Measurements from ENCODE around the gene PLA1A.
"Not testable (repeated sequence)": the region's sequence is repeated elsewhere in the genome, so short reads cannot be mapped to it uniquely, and the experiment has no call there.

DNA sequence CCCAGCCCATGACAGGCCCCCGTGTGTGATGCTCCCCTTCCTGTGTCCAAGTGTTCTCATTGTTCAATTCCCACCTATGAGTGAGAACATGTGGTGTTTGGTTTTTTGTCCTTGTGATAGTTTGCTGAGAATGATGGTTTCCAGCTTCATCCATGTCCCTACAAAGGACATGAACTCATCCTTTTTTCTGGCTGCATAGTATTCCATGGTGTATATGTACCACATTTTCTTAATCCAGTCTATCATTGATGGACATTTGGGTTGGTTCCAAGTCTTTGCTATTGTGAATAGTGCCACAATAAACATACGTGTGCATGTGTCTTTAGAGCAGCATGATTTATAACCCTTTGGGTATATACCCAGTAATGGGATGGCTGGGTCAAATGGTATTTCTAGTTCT is 34.4 kb upstream of the PLA1A start:
- TF ChIP-seq POLR2A, POLR2AphosphoS5 (IDR thresholded peaks at IDR 0.05): not testable (repeated sequence)
- TF ChIP-seq, protein P1, sequence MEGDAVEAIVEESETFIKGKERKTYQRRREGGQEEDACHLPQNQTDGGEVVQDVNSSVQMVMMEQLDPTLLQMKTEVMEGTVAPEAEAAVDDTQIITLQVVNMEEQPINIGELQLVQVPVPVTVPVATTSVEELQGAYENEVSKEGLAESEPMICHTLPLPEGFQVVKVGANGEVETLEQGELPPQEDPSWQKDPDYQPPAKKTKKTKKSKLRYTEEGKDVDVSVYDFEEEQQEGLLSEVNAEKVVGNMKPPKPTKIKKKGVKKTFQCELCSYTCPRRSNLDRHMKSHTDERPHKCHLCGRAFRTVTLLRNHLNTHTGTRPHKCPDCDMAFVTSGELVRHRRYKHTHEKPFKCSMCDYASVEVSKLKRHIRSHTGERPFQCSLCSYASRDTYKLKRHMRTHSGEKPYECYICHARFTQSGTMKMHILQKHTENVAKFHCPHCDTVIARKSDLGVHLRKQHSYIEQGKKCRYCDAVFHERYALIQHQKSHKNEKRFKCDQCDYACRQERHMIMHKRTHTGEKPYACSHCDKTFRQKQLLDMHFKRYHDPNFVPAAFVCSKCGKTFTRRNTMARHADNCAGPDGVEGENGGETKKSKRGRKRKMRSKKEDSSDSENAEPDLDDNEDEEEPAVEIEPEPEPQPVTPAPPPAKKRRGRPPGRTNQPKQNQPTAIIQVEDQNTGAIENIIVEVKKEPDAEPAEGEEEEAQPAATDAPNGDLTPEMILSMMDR (IDR thresholded peaks at IDR 0.05), result not testable (repeated sequence)

All from prostate gland (tissue), 2 donors.